Endometrial microvascular endothelial cells (primary cell): ENCODE data around the gene SMIM28. TPM values are rescaled to one million over a fixed set of nuclear protein-coding genes. Genes with fewer than 3 reads are reported as not detected.

ENCODE experiments used
- in situ Hi-C: cut with HindIII; loops from 2 replicates; pipeline ENCODE4 v1.10.0; 2017; ENCODE audit warnings: low sequenced_read_pairs, low pct_unique_long_range_greater_than_20kb; ENCODE audit errors: inconsistent ontology term
- total RNA-seq: library from RNA; depleted of rRNA; stranded (reverse); fragments of >200 nt; gene quantifications from one replicate; pipeline ENCODE4 v1.2.3, GENCODE V29; 2015; ENCODE audit errors: inconsistent ontology term

Gene SMIM28
- total RNA-seq, 1 donor from 2014 or later, result not detected

DNA sequence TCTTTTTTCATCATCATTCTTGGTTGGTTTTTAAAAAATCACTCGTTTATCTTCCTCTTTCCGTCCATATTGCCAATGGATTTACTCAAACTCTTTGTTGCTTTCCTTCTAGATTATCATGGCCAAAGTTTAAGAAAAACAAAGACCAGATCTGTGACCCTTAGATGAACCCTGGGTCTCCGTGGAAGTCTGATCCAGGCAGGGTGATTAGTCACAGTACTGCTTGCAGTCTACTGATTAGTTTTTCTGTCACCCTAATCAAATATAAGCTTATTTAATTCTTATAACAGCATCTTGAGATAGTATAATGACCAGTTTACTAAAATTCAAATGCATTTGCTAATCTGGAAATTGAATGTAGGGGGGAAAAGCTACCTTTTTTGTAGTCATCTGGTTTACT is 6.0 kb upstream of the SMIM28 start:
- in situ Hi-C loops, result no loop called here

DNA sequence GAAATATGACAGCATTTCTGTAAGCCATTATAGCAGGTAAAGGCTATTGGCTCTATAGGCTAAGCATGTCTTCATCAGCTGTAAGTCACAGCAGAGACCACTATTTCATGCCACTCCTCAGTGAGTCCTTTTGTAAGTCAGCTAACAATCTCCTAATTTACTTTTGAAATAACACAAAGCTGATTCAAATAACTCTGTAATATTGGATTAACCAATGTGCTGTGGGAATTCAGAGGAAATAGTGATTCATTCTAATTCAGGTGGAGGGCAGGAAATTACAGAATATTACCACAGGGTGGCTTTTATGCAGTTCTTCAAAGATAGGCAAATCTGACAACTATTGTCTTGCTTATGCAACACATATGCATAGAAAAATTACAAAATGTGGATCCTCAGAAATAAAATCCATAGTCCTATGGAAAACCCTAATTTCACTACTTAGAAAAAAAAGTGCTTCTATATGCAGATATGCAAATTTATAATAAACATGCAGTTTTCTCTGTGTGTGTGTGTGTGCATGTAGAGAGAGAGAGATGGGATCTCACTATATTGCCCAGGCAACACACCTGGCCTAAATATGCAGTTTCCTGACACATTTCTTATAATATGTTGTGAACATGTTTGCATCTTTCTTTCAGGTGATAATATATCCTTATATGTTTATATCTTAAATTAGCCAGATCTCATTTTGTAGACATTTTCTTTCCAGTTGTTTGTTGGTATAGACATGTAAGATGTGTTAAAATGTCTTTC is 4.8 kb upstream of the SMIM28 start:
- in situ Hi-C loops, result no loop called here

GRCh38 chr6:138374230-138374629 is 3.5 kb upstream of the SMIM28 start:
- in situ Hi-C loops, result no loop called here

- in situ Hi-C loops, result no loop called here
Observed at GRCh38 chr6:138374815-138375214, 2.9 kb upstream of the SMIM28 start.

- in situ Hi-C loops, result no loop called here
Observed at GRCh38 chr6:138377042-138377441, 663 bp upstream of the SMIM28 start.

DNA sequence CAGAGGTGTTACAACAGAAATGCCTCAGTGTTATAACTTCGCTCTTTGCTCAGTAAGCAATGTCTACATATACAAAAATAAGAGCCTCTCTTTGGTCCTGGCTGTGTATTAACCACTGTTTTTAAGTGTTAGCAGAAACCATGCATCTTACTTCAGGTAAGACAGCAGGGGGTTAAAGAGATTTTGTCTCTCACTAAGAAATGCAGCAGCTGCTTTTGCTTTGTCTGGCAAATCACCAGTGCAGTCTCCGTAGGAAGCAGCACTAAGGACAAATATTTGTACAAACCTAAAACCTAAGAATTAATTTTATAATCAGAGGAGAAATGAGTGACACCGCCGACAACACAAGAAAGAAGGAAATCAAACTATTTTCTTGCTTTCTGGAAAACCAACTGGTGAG is 758 bp downstream of the SMIM28 start:
- in situ Hi-C loops, result no loop called here

- in situ Hi-C loops, result no loop called here
Observed at GRCh38 chr6:138382498-138383265, 5.0 kb downstream of the SMIM28 start.

- in situ Hi-C loops, result no loop called here
Observed at GRCh38 chr6:138383776-138384175, 6.1 kb downstream of the SMIM28 start.

GRCh38 chr6:138386897-138387296 is 9.2 kb downstream of the SMIM28 start:
- in situ Hi-C loops, result no loop called here

DNA sequence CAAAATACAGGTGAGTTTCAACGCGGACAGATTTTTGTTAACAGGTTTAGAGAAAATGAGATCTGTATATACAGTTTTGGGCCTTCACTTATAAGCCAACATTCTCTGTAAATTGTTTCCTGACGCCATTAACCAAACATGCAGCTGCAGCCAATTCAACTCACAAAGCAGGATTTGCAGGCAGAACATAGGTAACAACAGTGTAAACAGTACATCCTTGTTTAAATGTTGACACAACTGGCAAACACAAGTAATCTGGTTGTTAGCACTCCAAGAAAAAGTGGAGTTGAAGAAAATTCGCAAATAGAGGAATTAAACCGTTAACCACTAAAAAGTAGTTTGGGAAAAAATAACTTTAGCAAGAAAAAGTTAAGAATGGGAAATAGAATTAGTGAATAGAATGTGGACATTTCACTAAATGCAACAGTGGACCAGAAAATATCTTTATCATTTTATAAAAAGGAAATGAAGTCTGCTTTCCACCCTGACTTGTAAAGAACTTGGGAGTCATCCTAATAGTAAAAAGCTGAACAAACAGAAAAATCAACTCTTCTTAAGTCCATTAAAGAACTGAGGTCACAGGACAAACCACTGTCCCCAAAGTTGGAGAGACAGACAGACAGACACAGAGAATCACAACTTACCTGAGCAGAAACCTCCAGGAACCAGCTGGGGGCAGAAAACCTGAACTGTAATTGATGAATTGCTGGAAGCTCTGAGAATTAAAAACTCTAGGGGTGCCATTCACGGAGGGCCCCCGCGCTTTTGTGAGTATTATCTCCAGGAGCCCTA is 10.1 kb downstream of the SMIM28 start:
- in situ Hi-C loops, result no loop called here

GRCh38 chr6:138389551-138389950 is 11.8 kb downstream of the SMIM28 start:
- in situ Hi-C loops, result no loop called here

DNA sequence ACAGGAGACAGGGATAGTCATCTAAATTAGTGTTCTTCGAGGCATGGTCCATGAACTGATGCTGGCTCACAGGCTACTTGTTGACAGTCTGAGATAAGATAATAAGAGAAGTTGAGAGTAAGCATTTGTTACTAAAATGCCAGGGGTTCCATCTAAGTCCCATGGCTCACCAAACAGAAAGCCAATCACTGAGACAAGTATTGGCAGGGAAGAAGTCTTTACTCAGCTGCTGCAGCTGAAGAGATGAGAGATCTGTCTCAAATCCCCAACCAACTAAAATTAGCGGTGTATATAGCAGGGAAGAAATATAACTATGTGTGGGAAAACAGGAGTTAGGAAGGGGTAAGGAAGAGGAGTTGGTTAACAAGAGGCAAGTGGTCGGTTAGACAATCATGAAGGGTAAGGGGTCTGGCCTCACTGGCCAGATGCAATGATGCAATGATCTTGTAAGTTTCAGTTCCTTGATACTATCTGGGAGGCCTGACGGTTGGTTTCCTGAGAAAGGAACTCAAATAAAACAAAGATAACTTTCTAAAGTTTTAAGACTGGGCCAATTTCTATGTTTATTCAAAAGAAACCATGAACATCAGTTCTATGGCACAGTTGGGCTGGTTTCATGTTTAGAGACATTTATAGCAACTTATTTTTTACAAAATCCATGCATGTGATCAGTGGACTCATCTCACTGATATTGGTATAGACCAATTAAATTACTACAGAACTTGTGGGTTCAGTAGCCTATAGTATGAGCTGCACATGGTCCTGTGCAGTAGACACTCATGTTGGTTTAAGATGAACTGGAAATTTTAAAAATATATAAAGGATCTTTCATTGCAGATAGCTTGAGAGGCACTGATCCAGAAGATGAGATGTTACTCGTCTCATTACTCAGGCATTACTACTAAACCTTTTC is 16.4 kb downstream of the SMIM28 start:
- in situ Hi-C loops, result no loop called here

GRCh38 chr6:138396709-138397108 is 19.0 kb downstream of the SMIM28 start:
- in situ Hi-C loops, result no loop called here

DNA sequence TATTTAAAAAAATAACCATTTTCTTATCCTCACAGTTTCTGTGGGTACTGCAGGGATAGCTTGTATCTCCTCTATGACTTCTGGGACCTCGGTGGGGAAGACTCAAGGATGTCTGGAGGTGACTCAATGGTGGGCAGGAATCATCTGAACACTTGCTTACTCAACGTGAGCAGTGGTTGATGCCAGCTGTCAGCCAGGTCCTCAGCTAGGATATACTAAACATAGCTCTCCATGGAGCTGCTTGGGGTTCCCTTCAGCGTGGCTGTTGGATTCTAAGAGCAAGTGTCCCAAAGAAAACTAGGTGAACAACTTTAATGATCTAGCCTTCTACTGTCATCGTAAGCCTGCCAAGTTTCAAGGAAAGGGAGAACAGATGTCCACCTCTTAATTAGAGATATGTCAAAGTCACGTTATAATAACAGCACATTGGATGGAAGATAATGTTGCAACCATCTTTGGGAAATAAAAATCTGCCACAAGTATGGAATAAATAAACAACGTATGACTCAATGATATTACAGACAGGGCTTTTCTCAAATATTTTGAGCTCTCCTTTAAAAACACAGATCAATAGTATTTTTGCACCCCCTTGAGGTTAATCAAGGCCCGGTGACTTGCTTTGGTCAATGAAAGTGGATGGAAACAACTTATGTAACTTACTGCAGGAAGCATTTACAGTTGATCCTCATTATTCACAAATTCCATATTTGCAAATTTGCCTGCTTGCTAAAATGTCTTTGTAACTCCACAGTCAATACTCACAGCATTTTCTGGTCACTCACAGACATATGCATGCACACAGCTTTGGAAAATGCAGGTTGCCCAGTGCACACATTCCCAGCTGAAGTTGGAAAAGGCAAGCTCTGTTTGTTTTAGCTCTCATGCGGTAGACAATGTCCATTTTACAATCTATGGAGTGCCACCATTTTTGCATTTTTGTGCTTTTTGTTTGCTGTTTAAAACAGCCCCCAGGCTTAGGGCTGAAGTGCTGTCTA is 19.7 kb downstream of the SMIM28 start:
- in situ Hi-C loops, result no loop called here

- in situ Hi-C loops, result no loop called here
Observed at GRCh38 chr6:138400326-138400725, 22.6 kb downstream of the SMIM28 start.

GRCh38 chr6:138401960-138402837 is 24.5 kb downstream of the SMIM28 start:
- in situ Hi-C loops, result no loop called here

DNA sequence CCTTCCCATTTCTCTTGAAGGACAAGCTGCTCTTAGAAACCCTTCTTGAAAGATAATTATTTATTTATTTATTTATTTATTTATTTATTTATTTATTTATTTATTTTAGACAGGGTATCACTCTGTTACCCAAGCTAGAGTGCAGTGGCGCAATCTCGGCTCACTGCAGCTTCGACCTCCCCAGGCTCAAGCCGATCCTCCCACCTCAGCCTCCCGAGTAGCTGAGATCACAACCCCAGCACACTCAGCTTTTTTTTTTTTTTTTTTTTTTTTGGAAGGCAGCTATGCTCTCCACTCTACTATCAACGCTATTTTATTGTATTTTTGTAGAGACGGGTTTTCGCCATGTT is 25.1 kb downstream of the SMIM28 start:
- in situ Hi-C loops, result no loop called here
